ENCODE measurements around the gene TSSC4. TPM values are rescaled to one million over a fixed set of nuclear protein-coding genes. Genes with fewer than 3 reads are reported as not detected.
A peak's percentile ranks its signal among the peaks of the same experiment; 100 is the strongest.

Gene TSSC4
- total RNA-seq, 1 experiment from 2014 or later: 26.7 TPM

- Histone ChIP-seq H3K27ac (no peak overlapping the region), H3K9me3 (replicated peaks) (no peaks in the 10 kb centered on the region), H3K4me1 (no peaks in the 10 kb centered on the region), H3K4me3 (no peak overlapping the region), H3K27me3 (no peaks in the 10 kb centered on the region), H3K36me3 (no peaks in the 10 kb centered on the region)
- DNase-seq: no peak
Measured at GRCh38 chr11:2365571-2366210, 34.9 kb upstream of the TSSC4 start.

GRCh38 chr11:2366276-2366675 lies 34.3 kb upstream of the TSSC4 start:
- Histone ChIP-seq H3K9me3 (replicated peaks) (no peaks in the 10 kb centered on the region), H3K27ac (no peak overlapping the region), H3K36me3 (no peaks in the 10 kb centered on the region), H3K4me3 (no peak overlapping the region), H3K4me1 (no peaks in the 10 kb centered on the region), H3K27me3 (no peaks in the 10 kb centered on the region)
- no peak for DNase-seq

GRCh38 chr11:2366733-2367132 lies 33.8 kb upstream of the TSSC4 start:
- H3K4me1 ChIP-seq: no peaks in the 10 kb centered on the region
- DNase-seq: no peak
- H3K27ac ChIP-seq: no peak overlapping the region
- no peak overlapping the region for H3K4me3 ChIP-seq
- H3K27me3 ChIP-seq: no peaks in the 10 kb centered on the region
- no peaks in the 10 kb centered on the region for H3K9me3 ChIP-seq (replicated peaks)
- no peaks in the 10 kb centered on the region for H3K36me3 ChIP-seq

- Histone ChIP-seq H3K27ac (no peak overlapping the region), H3K4me3 (no peak overlapping the region), H3K4me1 (no peaks in the 10 kb centered on the region), H3K36me3 (no peaks in the 10 kb centered on the region), H3K9me3 (replicated peaks) (no peaks in the 10 kb centered on the region), H3K27me3 (no peaks in the 10 kb centered on the region)
- DNase-seq: no peak
Measured at GRCh38 chr11:2367266-2368160, 33.0 kb upstream of the TSSC4 start.

GRCh38 chr11:2368178-2368850 lies 32.2 kb upstream of the TSSC4 start:
- Histone ChIP-seq H3K36me3 (no peaks in the 10 kb centered on the region), H3K27me3 (no peaks in the 10 kb centered on the region), H3K9me3 (replicated peaks) (no peaks in the 10 kb centered on the region), H3K4me3 (no peak overlapping the region), H3K4me1 (no peaks in the 10 kb centered on the region), H3K27ac (no peak overlapping the region)
- no peak for DNase-seq

- no peak overlapping the region for H3K27ac ChIP-seq
- no peaks in the 10 kb centered on the region for H3K9me3 ChIP-seq (replicated peaks)
- H3K4me3 ChIP-seq: no peak overlapping the region
- DNase-seq: no peak
- H3K27me3 ChIP-seq: no peaks in the 10 kb centered on the region
- no peaks in the 10 kb centered on the region for H3K4me1 ChIP-seq
- H3K36me3 ChIP-seq: no peaks in the 10 kb centered on the region
Measured at GRCh38 chr11:2368851-2369180, 31.7 kb upstream of the TSSC4 start.

- no peak overlapping the region for H3K27ac ChIP-seq
- no peaks in the 10 kb centered on the region for H3K27me3 ChIP-seq
- no peak for DNase-seq
- no peak overlapping the region for H3K4me3 ChIP-seq
- no peaks in the 10 kb centered on the region for H3K9me3 ChIP-seq (replicated peaks)
- H3K4me1 ChIP-seq: no peaks in the 10 kb centered on the region
- no peaks in the 10 kb centered on the region for H3K36me3 ChIP-seq
Measured at GRCh38 chr11:2369320-2369719, 31.2 kb upstream of the TSSC4 start.

- H3K9me3 ChIP-seq (replicated peaks): no peaks in the 10 kb centered on the region
- no peak overlapping the region for H3K4me3 ChIP-seq
- H3K27me3 ChIP-seq: no peaks in the 10 kb centered on the region
- no peak for DNase-seq
- no peaks in the 10 kb centered on the region for H3K4me1 ChIP-seq
- no peaks in the 10 kb centered on the region for H3K36me3 ChIP-seq
- H3K27ac ChIP-seq: no peak overlapping the region
Measured at GRCh38 chr11:2369896-2370295, 30.7 kb upstream of the TSSC4 start.

GRCh38 chr11:2374456-2375201 lies 25.9 kb upstream of the TSSC4 start:
- Histone ChIP-seq H3K27ac (no peak overlapping the region), H3K27me3 (no peaks in the 10 kb centered on the region), H3K4me3 (no peak overlapping the region), H3K9me3 (replicated peaks) (no peaks in the 10 kb centered on the region), H3K36me3 (no peaks in the 10 kb centered on the region), H3K4me1 (no peaks in the 10 kb centered on the region)
- no peak for DNase-seq

GRCh38 chr11:2375341-2375853 lies 25.2 kb upstream of the TSSC4 start:
- DNase-seq: no peak
- Histone ChIP-seq H3K27ac (no peak overlapping the region), H3K36me3 (no peaks in the 10 kb centered on the region)

GRCh38 chr11:2375964-2376551 lies 24.5 kb upstream of the TSSC4 start:
- no peak for DNase-seq
- Histone ChIP-seq H3K27ac (no peak overlapping the region), H3K4me1 (no peaks in the 10 kb centered on the region), H3K27me3 (no peaks in the 10 kb centered on the region), H3K9me3 (replicated peaks) (no peaks in the 10 kb centered on the region), H3K36me3 (no peaks in the 10 kb centered on the region; the same call in 1 of the 2 replicates), H3K4me3 (no peak overlapping the region)

More at GRCh38 chr11:2375341-2375853, 25.2 kb upstream of the TSSC4 start:
- Histone ChIP-seq H3K9me3 (replicated peaks) (no peaks in the 10 kb centered on the region), H3K27me3 (no peaks in the 10 kb centered on the region), H3K4me1 (no peaks in the 10 kb centered on the region), H3K4me3 (no peak overlapping the region)

- peak within 1 kb of the TSS; percentile 44; the same call in 1 of the 2 replicates for H3K27ac ChIP-seq
- H3K4me3 ChIP-seq: peak within 1 kb of the TSS; percentile 88
- no peaks in the 10 kb centered on the region for H3K27me3 ChIP-seq
- peak in 1 of 2 experiments; percentile 59 for DNase-seq
- H3K4me1 ChIP-seq: no peaks in the 10 kb centered on the region; the same call in 1 of the 2 replicates
- no peaks in the 10 kb centered on the region for H3K9me3 ChIP-seq (replicated peaks)
- no peaks in the 10 kb centered on the region; the same call in 1 of the 2 replicates for H3K36me3 ChIP-seq
Measured at GRCh38 chr11:2376751-2377451, 23.6 kb upstream of the TSSC4 start, which contains the start of gene CD81. TSS of gene CD81 (plus strand) at chr11:2377310. CDS start at chr11:2377550, 240 bp downstream.
